ENCODE results near the gene MPEG1. TPM values are rescaled to one million over a fixed set of nuclear protein-coding genes. Genes with fewer than 3 reads are reported as not detected.
A peak's percentile ranks its signal among the peaks of the same experiment; 100 is the strongest.

Gene MPEG1
- total RNA-seq, 1 donor from 2014 or later: 48.9 TPM

DNA sequence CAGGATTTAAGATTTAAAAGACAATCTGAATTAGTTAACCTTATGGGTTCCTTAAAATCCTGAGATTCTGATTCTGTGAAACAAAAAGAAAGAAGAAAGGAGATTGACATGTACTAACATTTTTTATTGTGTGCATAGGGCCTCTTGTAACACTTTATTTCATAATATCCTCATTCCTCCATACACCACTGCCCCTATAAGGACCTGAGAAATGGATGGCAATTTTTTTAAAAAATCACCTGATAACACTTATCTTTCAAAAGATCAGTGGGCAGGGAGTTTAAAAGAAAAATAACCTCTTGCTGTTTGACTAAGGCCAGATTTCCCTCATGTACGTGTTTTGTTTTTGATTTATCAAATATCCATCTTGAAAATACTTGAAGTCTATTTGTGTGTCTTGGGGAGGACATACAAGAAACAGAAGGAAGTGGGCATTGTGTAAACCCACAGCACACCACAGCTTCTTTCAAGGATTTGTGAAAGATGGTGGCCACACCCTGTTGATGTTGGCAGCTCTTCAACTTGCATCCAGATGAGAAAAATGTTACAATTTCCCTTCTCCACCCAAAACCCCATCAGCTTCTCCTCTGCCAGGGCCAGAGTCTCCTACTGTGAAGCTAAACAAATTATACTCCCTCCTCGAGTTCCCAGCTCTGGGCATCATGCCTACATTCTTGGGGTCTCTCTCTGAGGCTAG is 35.0 kb upstream of the MPEG1 start:
- DNase-seq (peak; percentile 59), ATAC-seq (peak; percentile 81 to 90)
- no peak overlapping the region for H3K27ac ChIP-seq
- no peaks in the 10 kb centered on the region for H3K36me3 ChIP-seq
- no peak overlapping the region for H3K4me3 ChIP-seq
- H3K9me3 ChIP-seq: no peaks in the 10 kb centered on the region
- peaks cover 16% of the 10 kb centered on the region for H3K4me1 ChIP-seq
- no peaks in the 10 kb centered on the region for H3K27me3 ChIP-seq (ENCODE audit: low read depth)
- TF ChIP-seq, protein P1, sequence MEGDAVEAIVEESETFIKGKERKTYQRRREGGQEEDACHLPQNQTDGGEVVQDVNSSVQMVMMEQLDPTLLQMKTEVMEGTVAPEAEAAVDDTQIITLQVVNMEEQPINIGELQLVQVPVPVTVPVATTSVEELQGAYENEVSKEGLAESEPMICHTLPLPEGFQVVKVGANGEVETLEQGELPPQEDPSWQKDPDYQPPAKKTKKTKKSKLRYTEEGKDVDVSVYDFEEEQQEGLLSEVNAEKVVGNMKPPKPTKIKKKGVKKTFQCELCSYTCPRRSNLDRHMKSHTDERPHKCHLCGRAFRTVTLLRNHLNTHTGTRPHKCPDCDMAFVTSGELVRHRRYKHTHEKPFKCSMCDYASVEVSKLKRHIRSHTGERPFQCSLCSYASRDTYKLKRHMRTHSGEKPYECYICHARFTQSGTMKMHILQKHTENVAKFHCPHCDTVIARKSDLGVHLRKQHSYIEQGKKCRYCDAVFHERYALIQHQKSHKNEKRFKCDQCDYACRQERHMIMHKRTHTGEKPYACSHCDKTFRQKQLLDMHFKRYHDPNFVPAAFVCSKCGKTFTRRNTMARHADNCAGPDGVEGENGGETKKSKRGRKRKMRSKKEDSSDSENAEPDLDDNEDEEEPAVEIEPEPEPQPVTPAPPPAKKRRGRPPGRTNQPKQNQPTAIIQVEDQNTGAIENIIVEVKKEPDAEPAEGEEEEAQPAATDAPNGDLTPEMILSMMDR (IDR thresholded peaks at IDR 0.05): no peak
- intact Hi-C loops (cut with DNase I): no loop called here

DNA sequence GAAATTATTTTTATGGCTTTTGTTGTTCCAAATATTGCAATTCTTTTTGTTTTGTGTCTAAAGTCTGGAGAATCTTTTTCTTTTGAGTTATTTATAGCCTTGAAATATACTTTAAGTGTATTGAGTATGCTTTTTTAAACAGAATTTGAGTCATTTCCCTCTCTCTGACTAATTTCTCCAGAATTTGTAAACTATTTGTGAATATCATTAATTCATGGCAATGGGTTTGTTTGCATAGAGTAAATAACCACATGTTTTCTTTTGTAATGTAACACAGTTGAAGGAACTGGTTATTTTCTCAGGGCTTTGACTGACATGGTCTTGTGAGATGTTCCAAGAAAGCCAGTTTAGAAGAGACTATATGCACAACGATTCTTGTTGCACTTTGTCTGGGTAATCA is 30.9 kb upstream of the MPEG1 start:
- DNase-seq (no peak), ATAC-seq (no peak)
- Histone ChIP-seq H3K9me3 (no peaks in the 10 kb centered on the region), H3K36me3 (no peaks in the 10 kb centered on the region), H3K27me3 (ENCODE audit: low read depth) (no peaks in the 10 kb centered on the region), H3K27ac (no peak overlapping the region), H3K4me1 (peaks cover 11% of the 10 kb centered on the region), H3K4me3 (no peak overlapping the region)
- TF ChIP-seq, protein P1 (IDR thresholded peaks at IDR 0.05): no peak
- intact Hi-C loops (cut with DNase I): no loop called here

DNA sequence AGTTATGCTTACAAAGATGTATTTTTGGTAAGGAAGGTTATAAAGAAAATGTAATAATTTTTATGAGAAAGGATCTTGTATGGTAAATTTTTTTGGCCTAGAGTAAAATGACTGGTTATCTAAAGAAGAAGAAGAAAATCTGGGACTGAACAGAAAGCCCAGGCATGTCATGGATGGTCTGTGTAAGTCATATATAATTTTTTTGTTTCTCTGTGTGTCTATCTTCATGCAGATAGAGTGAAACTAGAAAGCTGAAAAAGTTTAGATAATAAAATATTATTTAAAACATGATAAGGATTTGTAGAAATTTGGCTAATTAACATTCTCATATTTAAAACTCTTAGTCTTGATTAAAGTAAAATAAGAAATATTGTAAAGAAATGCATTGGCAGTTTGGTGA is 27.6 kb upstream of the MPEG1 start:
- DNase-seq (no peak), ATAC-seq (no peak)
- H3K36me3 ChIP-seq: no peaks in the 10 kb centered on the region
- no peaks in the 10 kb centered on the region for H3K4me1 ChIP-seq
- TF ChIP-seq, protein P1 (IDR thresholded peaks at IDR 0.05): no peak
- H3K9me3 ChIP-seq: no peaks in the 10 kb centered on the region
- intact Hi-C loops (cut with DNase I): no loop called here
- no peak overlapping the region for H3K27ac ChIP-seq
- H3K4me3 ChIP-seq: no peak overlapping the region
- no peaks in the 10 kb centered on the region for H3K27me3 ChIP-seq (ENCODE audit: low read depth)

DNA sequence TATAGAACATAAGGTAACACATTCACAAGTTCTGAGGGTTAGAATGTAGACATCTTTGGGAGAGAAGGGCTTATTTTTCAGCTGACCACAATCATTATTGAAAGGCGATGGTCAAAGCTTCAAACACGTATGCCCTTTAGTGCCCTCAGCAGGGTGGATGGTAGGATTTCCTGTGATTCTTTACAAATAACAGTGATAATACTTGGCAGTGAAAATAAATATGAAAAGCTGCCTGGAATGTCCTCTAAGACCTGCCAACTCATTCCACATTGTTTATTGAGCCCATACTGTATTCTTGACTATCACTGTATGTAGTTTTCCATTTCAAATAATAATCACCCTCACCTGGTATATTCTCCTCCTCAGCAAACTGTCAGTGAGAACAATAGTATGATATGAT is 13.7 kb upstream of the MPEG1 start:
- intact Hi-C loops (cut with DNase I): no loop called here
- Histone ChIP-seq H3K4me3 (no peak overlapping the region), H3K36me3 (no peaks in the 10 kb centered on the region)

DNA sequence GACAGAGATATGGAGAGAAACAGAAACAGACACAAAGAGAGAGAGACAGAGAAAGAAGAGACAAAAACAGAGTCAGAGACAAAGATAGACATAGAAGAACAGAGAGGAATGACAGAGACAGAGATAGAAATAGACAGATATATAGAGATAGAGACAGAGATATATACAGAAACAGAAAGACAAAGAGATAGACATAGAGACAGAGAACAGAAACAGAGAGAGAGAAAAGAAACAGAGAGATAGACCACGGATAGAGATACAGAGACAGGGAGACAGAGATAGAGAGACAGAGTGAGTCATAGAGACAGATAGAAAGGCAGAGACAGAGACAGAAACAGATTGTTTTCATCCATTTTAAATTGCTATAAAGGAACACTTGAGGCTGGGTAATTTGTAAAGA is 12.3 kb upstream of the MPEG1 start:
- intact Hi-C loops (cut with DNase I): no loop called here
- H3K36me3 ChIP-seq: no peaks in the 10 kb centered on the region
- no peaks in the 10 kb centered on the region for H3K27me3 ChIP-seq (ENCODE audit: low read depth)
- DNase-seq (no peak), ATAC-seq (no peak)
- TF ChIP-seq, protein P1 (IDR thresholded peaks at IDR 0.05): no peak
- peaks cover 45% of the 10 kb centered on the region for H3K4me1 ChIP-seq
- H3K4me3 ChIP-seq: no peak overlapping the region
- peak overlapping the region; percentile 68 for H3K27ac ChIP-seq
- H3K9me3 ChIP-seq: no peaks in the 10 kb centered on the region

More for the DNA sequence above, 13.7 kb upstream of the MPEG1 start:
- peaks cover 45% of the 10 kb centered on the region for H3K4me1 ChIP-seq
- ATAC-seq (no peak), DNase-seq (no peak)
- H3K27me3 ChIP-seq (ENCODE audit: low read depth): no peaks in the 10 kb centered on the region
- H3K27ac ChIP-seq: no peak overlapping the region
- no peaks in the 10 kb centered on the region for H3K9me3 ChIP-seq
- TF ChIP-seq, protein P1 (IDR thresholded peaks at IDR 0.05): no peak

Measured in lower lobe of right lung (tissue), 2 donors.